Loucy (cell line): ENCODE data around the gene IRF2BPL.

Experiments used
- H2AFZ ChIP-seq: fragments of 200-600 bp; sonication (generic); 2 replicates; pipeline ENCODE4 v1.6.0; 2016; ENCODE audit warnings: antibody characterized with exemption, mild to moderate bottlenecking, low read length, moderate library complexity
- H3F3A ChIP-seq: fragments of 200-600 bp; 2 replicates; pipeline ENCODE4 v1.6.0; 2016; ENCODE audit warnings: antibody characterized with exemption, low read depth, mild to moderate bottlenecking
- H3K27me3 ChIP-seq: fragments of 200-600 bp; sonication (generic); 2 replicates; pipeline ENCODE4 v1.6.1; 2014; ENCODE audit warnings: low read length, mild to moderate bottlenecking; ENCODE audit not compliant: insufficient read depth, poor library complexity, severe bottlenecking
- H3K36me3 ChIP-seq: fragments of 200-600 bp; sonication (generic); 2 replicates; pipeline ENCODE4 v1.6.1; 2016; ENCODE audit warnings: low read length; ENCODE audit not compliant: insufficient read depth
- H3K4me1 ChIP-seq: fragments of 200-600 bp; sonication (generic); 2 replicates; pipeline ENCODE4 v1.5.1; 2014; ENCODE audit warnings: low read length, mild to moderate bottlenecking; ENCODE audit not compliant: insufficient read depth, poor library complexity, severe bottlenecking
- H3K4me2 ChIP-seq: fragments of 200-600 bp; sonication (generic); 2 replicates; pipeline ENCODE4 v1.6.0; 2014; ENCODE audit warnings: antibody characterized with exemption, low read length, low read depth, mild to moderate bottlenecking; ENCODE audit not compliant: poor library complexity, severe bottlenecking
- H3K4me3 ChIP-seq: fragments of 200-600 bp; sonication (generic); 2 replicates; pipeline ENCODE4 v1.5.1; 2014; ENCODE audit warnings: low read length, mild to moderate bottlenecking, mixed read lengths; ENCODE audit not compliant: poor library complexity, severe bottlenecking
- H3K79me2 ChIP-seq: fragments of 200-600 bp; sonication (generic); 2 replicates; pipeline ENCODE4 v1.6.1; 2014; ENCODE audit warnings: low read length; ENCODE audit not compliant: insufficient read depth
- H3K9ac ChIP-seq: fragments of 200-600 bp; sonication (generic); 2 replicates; pipeline ENCODE4 v1.6.0; 2014; ENCODE audit warnings: mild to moderate bottlenecking, low read depth, low read length, moderate library complexity; ENCODE audit not compliant: poor library complexity, severe bottlenecking
- H3K9me2 ChIP-seq: fragments of 200-600 bp; sonication (generic); replicated peaks from 2 replicates; pipeline ENCODE4 v1.6.1; 2016; ENCODE audit warnings: low read depth, low read length, mixed read lengths
- H3K9me3 ChIP-seq: fragments of 200-600 bp; sonication (generic); 2 replicates; pipeline ENCODE4 v1.6.1; 2014; ENCODE audit warnings: mild to moderate bottlenecking, antibody characterized with exemption, low read length, low read depth; ENCODE audit not compliant: insufficient read depth
- H4K20me1 ChIP-seq: fragments of 200-600 bp; sonication (generic); 2 replicates; pipeline ENCODE4 v1.6.0; 2014; ENCODE audit warnings: antibody characterized with exemption, low read length, mild to moderate bottlenecking; ENCODE audit not compliant: insufficient read depth, poor library complexity, severe bottlenecking
- EZH2phosphoT487 ChIP-seq: fragments of 200-600 bp; IDR thresholded peaks from 2 replicates; pipeline ENCODE4 v1.6.1; 2018; ENCODE audit warnings: antibody characterized with exemption, mild to moderate bottlenecking, moderate library complexity, borderline replicate concordance
- TF ChIP-seq, protein P1 (sequence below): fragments of 200-600 bp; sonication (generic); conservative IDR thresholded peaks from 2 replicates; pipeline ENCODE4 v1.5.1; 2014; ENCODE audit warnings: mild to moderate bottlenecking, antibody characterized with exemption, low read length

IRF2BPL gene

DNA sequence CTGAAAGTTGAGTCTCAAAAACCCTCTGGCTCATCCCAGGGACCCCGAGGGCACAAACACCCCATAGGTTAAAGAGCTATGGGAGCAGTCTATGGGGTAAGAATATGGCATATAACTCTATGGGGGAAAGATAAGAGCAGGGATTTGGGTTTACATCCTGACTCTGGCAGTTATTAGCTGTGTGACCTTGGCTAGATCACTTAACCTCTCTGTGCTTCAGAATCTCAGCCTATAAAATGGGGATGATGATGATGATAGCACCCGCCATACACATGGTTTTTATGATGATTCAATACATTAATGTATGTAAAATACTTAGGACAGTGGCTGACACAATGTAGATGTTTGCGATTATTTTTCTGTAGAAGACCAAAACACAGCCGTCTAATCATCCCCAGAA, 26.2 kb downstream of the IRF2BPL start:
- H3K9ac ChIP-seq = no peak overlapping the region
- no peak overlapping the region for H2AFZ ChIP-seq
- no peak overlapping the region for H3K4me2 ChIP-seq
- TF ChIP-seq, protein P1, sequence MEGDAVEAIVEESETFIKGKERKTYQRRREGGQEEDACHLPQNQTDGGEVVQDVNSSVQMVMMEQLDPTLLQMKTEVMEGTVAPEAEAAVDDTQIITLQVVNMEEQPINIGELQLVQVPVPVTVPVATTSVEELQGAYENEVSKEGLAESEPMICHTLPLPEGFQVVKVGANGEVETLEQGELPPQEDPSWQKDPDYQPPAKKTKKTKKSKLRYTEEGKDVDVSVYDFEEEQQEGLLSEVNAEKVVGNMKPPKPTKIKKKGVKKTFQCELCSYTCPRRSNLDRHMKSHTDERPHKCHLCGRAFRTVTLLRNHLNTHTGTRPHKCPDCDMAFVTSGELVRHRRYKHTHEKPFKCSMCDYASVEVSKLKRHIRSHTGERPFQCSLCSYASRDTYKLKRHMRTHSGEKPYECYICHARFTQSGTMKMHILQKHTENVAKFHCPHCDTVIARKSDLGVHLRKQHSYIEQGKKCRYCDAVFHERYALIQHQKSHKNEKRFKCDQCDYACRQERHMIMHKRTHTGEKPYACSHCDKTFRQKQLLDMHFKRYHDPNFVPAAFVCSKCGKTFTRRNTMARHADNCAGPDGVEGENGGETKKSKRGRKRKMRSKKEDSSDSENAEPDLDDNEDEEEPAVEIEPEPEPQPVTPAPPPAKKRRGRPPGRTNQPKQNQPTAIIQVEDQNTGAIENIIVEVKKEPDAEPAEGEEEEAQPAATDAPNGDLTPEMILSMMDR = no peak
- TF ChIP-seq EZH2phosphoT487 = no peak
- no peaks in the 10 kb centered on the region for H3K36me3 ChIP-seq
- no peaks in the 10 kb centered on the region for H3K27me3 ChIP-seq
- H3K9me3 ChIP-seq = no peaks in the 10 kb centered on the region
- H3K4me1 ChIP-seq = peaks cover 63% of the 10 kb centered on the region
- H3K9me2 ChIP-seq = no peaks in the 10 kb centered on the region
- H3K4me3 ChIP-seq = no peak overlapping the region
- 0 out of 2 replicates have a peak, but pooled peaks cover 3% of the 10 kb centered on the region for H3F3A ChIP-seq
- no peaks in the 10 kb centered on the region for H4K20me1 ChIP-seq
- no peaks in the 10 kb centered on the region for H3K79me2 ChIP-seq

GRCh38 chr14:77000340-77001270, 27.9 kb downstream of the IRF2BPL start:
- no peaks in the 10 kb centered on the region for H3K9me2 ChIP-seq
- H3K4me2 ChIP-seq = peak overlapping the region; percentile 69
- no peaks in the 10 kb centered on the region for H4K20me1 ChIP-seq
- H2AFZ ChIP-seq = peak overlapping the region; percentile 44
- H3K36me3 ChIP-seq = no peaks in the 10 kb centered on the region
- no peaks in the 10 kb centered on the region for H3K9me3 ChIP-seq
- peak overlapping the region; percentile 62 for H3K9ac ChIP-seq
- no peak for TF ChIP-seq EZH2phosphoT487
- TF ChIP-seq, protein P1 = no peak
- H3K4me1 ChIP-seq = peaks cover 59% of the 10 kb centered on the region
- H3K27me3 ChIP-seq = no peaks in the 10 kb centered on the region
- H3K79me2 ChIP-seq = no peaks in the 10 kb centered on the region
- H3K4me3 ChIP-seq = peak overlapping the region; percentile 42
- 0 out of 2 replicates have a peak, but pooled peaks cover 3% of the 10 kb centered on the region for H3F3A ChIP-seq

- peak overlapping the region; percentile 69 for H3K4me2 ChIP-seq
- no peaks in the 10 kb centered on the region for H3K9me3 ChIP-seq
- H3F3A ChIP-seq = 0 out of 2 replicates have a peak, but pooled peaks cover 3% of the 10 kb centered on the region
- peak overlapping the region; percentile 28 for H3K9ac ChIP-seq
- no peak overlapping the region for H2AFZ ChIP-seq
- TF ChIP-seq EZH2phosphoT487 = no peak
- TF ChIP-seq, protein P1 = no peak
- no peaks in the 10 kb centered on the region for H3K9me2 ChIP-seq
- H3K36me3 ChIP-seq = no peaks in the 10 kb centered on the region
- peaks cover 52% of the 10 kb centered on the region for H3K4me1 ChIP-seq
- no peaks in the 10 kb centered on the region for H3K79me2 ChIP-seq
- no peaks in the 10 kb centered on the region for H3K27me3 ChIP-seq
- no peaks in the 10 kb centered on the region for H4K20me1 ChIP-seq
- no peak overlapping the region for H3K4me3 ChIP-seq
These were observed 29.6 kb downstream of the IRF2BPL start for GRCh38 chr14:76998910-76999309.
